ENCODE data around the gene SETD4. TPM values are rescaled to one million over a fixed set of nuclear protein-coding genes. Genes with fewer than 3 reads are reported as not detected.

Gene SETD4
- total RNA-seq, 1 donor from 2014 or later, result 21.6 TPM

DNA sequence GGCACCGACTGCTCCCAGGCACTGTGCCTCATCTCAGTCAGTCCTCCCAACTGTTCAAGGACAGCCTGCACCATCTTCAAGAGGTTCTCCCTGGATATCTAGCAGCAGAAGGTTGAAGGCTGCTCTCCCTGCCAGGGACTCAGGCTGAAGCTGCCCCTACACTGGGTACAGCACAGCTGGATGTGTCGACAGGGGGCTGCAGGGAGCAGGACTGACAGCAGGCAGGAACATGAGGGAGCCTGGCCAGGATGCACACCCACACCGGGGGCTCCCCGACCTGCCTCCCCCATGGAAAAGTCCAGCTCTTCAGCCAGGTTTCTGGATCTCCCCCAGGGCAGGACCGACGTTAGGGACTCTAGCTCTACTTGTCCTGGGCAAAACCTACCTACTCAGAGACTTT, 20.5 kb downstream of the SETD4 start:
- TF ChIP-seq EZH2 (IDR thresholded peaks at IDR 0.05) (no peak), EZH2phosphoT487 (IDR thresholded peaks at IDR 0.05) (no peak)
- TF ChIP-seq, protein P1, sequence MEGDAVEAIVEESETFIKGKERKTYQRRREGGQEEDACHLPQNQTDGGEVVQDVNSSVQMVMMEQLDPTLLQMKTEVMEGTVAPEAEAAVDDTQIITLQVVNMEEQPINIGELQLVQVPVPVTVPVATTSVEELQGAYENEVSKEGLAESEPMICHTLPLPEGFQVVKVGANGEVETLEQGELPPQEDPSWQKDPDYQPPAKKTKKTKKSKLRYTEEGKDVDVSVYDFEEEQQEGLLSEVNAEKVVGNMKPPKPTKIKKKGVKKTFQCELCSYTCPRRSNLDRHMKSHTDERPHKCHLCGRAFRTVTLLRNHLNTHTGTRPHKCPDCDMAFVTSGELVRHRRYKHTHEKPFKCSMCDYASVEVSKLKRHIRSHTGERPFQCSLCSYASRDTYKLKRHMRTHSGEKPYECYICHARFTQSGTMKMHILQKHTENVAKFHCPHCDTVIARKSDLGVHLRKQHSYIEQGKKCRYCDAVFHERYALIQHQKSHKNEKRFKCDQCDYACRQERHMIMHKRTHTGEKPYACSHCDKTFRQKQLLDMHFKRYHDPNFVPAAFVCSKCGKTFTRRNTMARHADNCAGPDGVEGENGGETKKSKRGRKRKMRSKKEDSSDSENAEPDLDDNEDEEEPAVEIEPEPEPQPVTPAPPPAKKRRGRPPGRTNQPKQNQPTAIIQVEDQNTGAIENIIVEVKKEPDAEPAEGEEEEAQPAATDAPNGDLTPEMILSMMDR (IDR thresholded peaks at IDR 0.05), result no peak
- Histone ChIP-seq H3K9ac (no peak overlapping the region), H3K27me3 (no peaks in the 10 kb centered on the region), H4K20me1 (ENCODE audit: low read depth) (no peaks in the 10 kb centered on the region), H3K9me3 (ENCODE audit: low read depth) (no peaks in the 10 kb centered on the region), H3K4me3 (no peak overlapping the region), H3K4me2 (no peak overlapping the region), H3K4me1 (no peaks in the 10 kb centered on the region), H2AFZ (replicated peaks) (no peak overlapping the region), H3K27ac (no peak overlapping the region), H3K79me2 (ENCODE audit: low read depth) (no peaks in the 10 kb centered on the region), H3F3A (ENCODE audit: low read depth) (no peaks in the 10 kb centered on the region), H3K36me3 (peaks cover 10% of the 10 kb centered on the region)
- Mint-ChIP-seq H3K27me3 (ENCODE audit: insufficient read depth, low read depth) (peaks cover 3% of the 10 kb centered on the region), H3K27ac (no peak overlapping the region), H3K36me3 (peaks cover 45% of the 10 kb centered on the region), H3K9me3 (no peaks in the 10 kb centered on the region), H3K4me1 (peaks cover 2% of the 10 kb centered on the region), H3K4me3 (no peak overlapping the region)
- DNase-seq (ENCODE audit: low spot score), result no peak

DNA sequence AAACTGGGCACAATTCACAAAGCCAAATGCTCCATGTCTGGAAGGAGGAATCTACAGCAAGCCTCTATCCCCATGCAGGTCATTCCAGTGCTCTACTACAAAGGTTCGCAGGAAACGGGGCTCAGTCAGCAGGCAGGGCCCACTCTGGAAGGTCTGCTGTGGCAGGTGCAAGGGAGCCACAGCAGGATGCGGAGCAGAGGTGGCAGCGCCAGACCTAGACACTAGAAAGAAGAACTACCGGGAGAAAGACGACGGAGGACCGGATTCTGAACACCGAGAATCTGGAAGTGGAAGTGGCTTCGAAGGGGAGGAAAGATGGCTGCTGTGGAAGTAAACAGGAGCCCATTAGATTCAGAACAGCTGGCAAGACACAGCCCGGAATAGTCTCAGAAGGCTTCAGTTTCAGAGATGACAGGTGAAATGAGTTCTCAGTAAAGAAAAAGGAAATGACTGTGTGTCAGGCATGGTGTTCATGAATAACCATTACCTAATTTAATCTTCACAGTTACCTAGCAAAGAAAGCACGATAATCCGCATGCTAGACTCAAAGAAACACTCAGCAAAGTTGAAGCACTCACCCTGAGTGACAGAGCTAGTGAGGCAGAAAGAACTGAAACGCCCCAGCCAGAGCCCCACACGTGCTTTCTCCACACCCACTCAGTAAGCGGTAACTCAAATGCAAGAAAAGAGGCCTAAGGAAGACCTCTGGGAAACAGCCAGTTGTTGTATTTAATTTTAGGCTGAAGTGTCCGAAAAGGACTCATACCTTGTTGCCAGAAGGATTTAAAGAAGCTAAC, 21.4 kb downstream of the SETD4 start:
- H3K36me3 Mint-ChIP-seq, result peaks cover 41% of the 10 kb centered on the region

DNA sequence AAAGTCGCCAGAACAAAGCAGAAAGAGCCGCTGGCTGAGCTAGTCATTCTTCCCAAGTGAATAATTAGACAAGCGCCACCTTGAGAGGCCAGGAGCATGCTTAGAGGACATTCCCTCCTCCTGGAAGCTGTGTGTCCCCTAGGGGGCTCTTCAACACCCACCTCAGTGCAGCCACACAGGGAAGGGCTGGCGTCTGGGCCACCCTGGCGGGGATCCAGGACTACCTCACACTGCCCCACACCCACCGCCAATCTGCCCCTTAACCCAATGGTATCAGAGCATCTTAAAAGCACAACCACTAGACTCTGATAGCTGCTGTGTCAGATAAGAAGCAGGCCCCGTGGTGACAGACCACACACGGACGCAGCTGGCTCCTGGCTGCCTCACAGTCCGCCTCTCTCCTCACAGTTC, 24.9 kb downstream of the SETD4 start:
- H3K79me2 ChIP-seq (ENCODE audit: low read depth), result no peaks in the 10 kb centered on the region
- DNase-seq (ENCODE audit: low spot score), result peak; percentile 52
- H2AFZ ChIP-seq (replicated peaks), result no peak overlapping the region
- no peak overlapping the region for H3K27ac ChIP-seq
- H3K27me3 ChIP-seq, result no peaks in the 10 kb centered on the region
- Mint-ChIP-seq H3K27me3 (ENCODE audit: insufficient read depth, low read depth) (peaks cover 3% of the 10 kb centered on the region), H3K4me3 (no peak overlapping the region), H3K36me3 (peaks cover 28% of the 10 kb centered on the region), H3K4me1 (peaks cover 2% of the 10 kb centered on the region), H3K27ac (peak overlapping the region; percentile 42), H3K9me3 (no peaks in the 10 kb centered on the region)
- H3K4me2 ChIP-seq, result peak overlapping the region; percentile 14
- no peak overlapping the region for H3K9ac ChIP-seq
- no peaks in the 10 kb centered on the region for H4K20me1 ChIP-seq (ENCODE audit: low read depth)
- H3F3A ChIP-seq (ENCODE audit: low read depth), result no peaks in the 10 kb centered on the region
- no peaks in the 10 kb centered on the region for H3K9me3 ChIP-seq (ENCODE audit: low read depth)
- no peak overlapping the region for H3K4me3 ChIP-seq
- no peaks in the 10 kb centered on the region for H3K4me1 ChIP-seq
- TF ChIP-seq, protein P1 (IDR thresholded peaks at IDR 0.05), result peak; percentile 27
- TF ChIP-seq EZH2 (IDR thresholded peaks at IDR 0.05), result no peak
- no peaks in the 10 kb centered on the region for H3K36me3 ChIP-seq

More for the DNA sequence above, 21.4 kb downstream of the SETD4 start:
- Mint-ChIP-seq H3K9me3 (no peaks in the 10 kb centered on the region), H3K27ac (no peak overlapping the region), H3K4me1 (peaks cover 2% of the 10 kb centered on the region), H3K4me3 (no peak overlapping the region), H3K27me3 (ENCODE audit: insufficient read depth, low read depth) (peaks cover 3% of the 10 kb centered on the region)
- Histone ChIP-seq H3K4me3 (no peak overlapping the region), H3K9ac (no peak overlapping the region), H3K79me2 (ENCODE audit: low read depth) (no peaks in the 10 kb centered on the region), H3K27ac (no peak overlapping the region), H2AFZ (replicated peaks) (no peak overlapping the region), H3F3A (ENCODE audit: low read depth) (no peaks in the 10 kb centered on the region), H4K20me1 (ENCODE audit: low read depth) (no peaks in the 10 kb centered on the region), H3K4me2 (no peak overlapping the region), H3K36me3 (peaks cover 8% of the 10 kb centered on the region), H3K4me1 (no peaks in the 10 kb centered on the region), H3K27me3 (no peaks in the 10 kb centered on the region), H3K9me3 (ENCODE audit: low read depth) (no peaks in the 10 kb centered on the region)
- TF ChIP-seq, protein P1 (IDR thresholded peaks at IDR 0.05), result no peak
- TF ChIP-seq EZH2phosphoT487 (IDR thresholded peaks at IDR 0.05) (no peak), EZH2 (IDR thresholded peaks at IDR 0.05) (no peak)
- DNase-seq (ENCODE audit: low spot score), result no peak

All from neural progenitor cell (in vitro differentiated cells).